Hepatocyte (in vitro differentiated cells): Measurements from ENCODE around the gene BUB1. TPM values are rescaled to one million over a fixed set of nuclear protein-coding genes. Genes with fewer than 3 reads are reported as not detected.

Source experiments
- DNase-seq: peaks from one replicate; pipeline ENCODE4 v3.0.0-alpha.2; 2016; ENCODE audit warnings: low spot score
- H2AFZ ChIP-seq: fragments of 200-600 bp; sonication (generic); 2 replicates; pipeline ENCODE4 v1.6.0; 2016; ENCODE audit warnings: antibody characterized with exemption, mild to moderate bottlenecking
- H3K27ac ChIP-seq: fragments of 200-600 bp; sonication (generic); 2 replicates; pipeline ENCODE4 v1.5.1; 2016; ENCODE audit warnings: mild to moderate bottlenecking
- H3K27me3 ChIP-seq: fragments of 200-600 bp; sonication (generic); 2 replicates; pipeline ENCODE4 v1.6.1; 2016
- H3K36me3 ChIP-seq: fragments of 200-600 bp; sonication (generic); replicated peaks from 2 replicates; pipeline ENCODE4 v1.5.1; 2016; ENCODE audit warnings: low read depth; ENCODE audit not compliant: insufficient read depth
- H3K4me1 ChIP-seq: fragments of 200-600 bp; sonication (generic); 2 replicates; pipeline ENCODE4 v1.5.1; 2016; ENCODE audit warnings: mild to moderate bottlenecking, moderate library complexity; ENCODE audit not compliant: insufficient read depth
- H3K4me2 ChIP-seq: fragments of 200-600 bp; sonication (generic); 2 replicates; pipeline ENCODE4 v1.6.0; 2016
- H3K4me3 ChIP-seq: fragments of 200-600 bp; sonication (generic); 2 replicates; pipeline ENCODE4 v1.5.1; 2016; ENCODE audit warnings: mild to moderate bottlenecking
- H3K79me2 ChIP-seq: fragments of 200-600 bp; sonication (generic); 2 replicates; pipeline ENCODE4 v1.6.0; 2017; ENCODE audit warnings: mild to moderate bottlenecking
- H3K9me2 ChIP-seq: fragments of 200-600 bp; sonication (generic); replicated peaks from 2 replicates; pipeline ENCODE4 v1.6.0; 2017; ENCODE audit warnings: mild to moderate bottlenecking; ENCODE audit not compliant: insufficient read depth
- H3K9me3 ChIP-seq: fragments of 200-600 bp; sonication (generic); 2 replicates; pipeline ENCODE4 v1.5.1; 2016; ENCODE audit warnings: low read depth, mild to moderate bottlenecking
- H4K20me1 ChIP-seq: fragments of 200-600 bp; sonication (generic); 2 replicates; pipeline ENCODE4 v1.6.0; 2016; ENCODE audit warnings: mild to moderate bottlenecking; ENCODE audit not compliant: insufficient read depth, poor library complexity, severe bottlenecking
- CTCF ChIP-seq: fragments of 200-600 bp; sonication (generic); IDR thresholded peaks from 2 replicates; pipeline ENCODE4 v1.5.1; 2016; ENCODE audit warnings: antibody characterized with exemption, mild to moderate bottlenecking; ENCODE audit not compliant: poor library complexity
- EZH2 ChIP-seq: fragments of 200-600 bp; sonication (generic); IDR thresholded peaks from 2 replicates; pipeline ENCODE4 v1.6.1; 2016; ENCODE audit warnings: antibody characterized with exemption, mild to moderate bottlenecking, borderline replicate concordance
- EZH2phosphoT487 ChIP-seq: fragments of 200-600 bp; sonication (generic); IDR thresholded peaks from one replicate; pipeline ENCODE4 v1.6.1; 2018; ENCODE audit warnings: antibody characterized with exemption, mild to moderate bottlenecking, low read depth, moderate library complexity; ENCODE audit not compliant: unreplicated experiment, severe bottlenecking
- WGBS: methylation state at CpG from one replicate; pipeline ENCODE4 v1.1.6; 2016; ENCODE audit warnings: low lambda C conversion rate; ENCODE audit errors: missing lambda C conversion rate; 5-methylcytosine and 5-hydroxymethylcytosine counted together
- polyA plus RNA-seq: library from polyadenylated mRNA; unstranded; fragments of >200 nt; fragmentation: Nextera tagmentation; extraction: Ambion mirVana; gene quantifications from 2 replicates; pipeline ENCODE4 v1.2.1, GENCODE V29; 2016
- total RNA-seq: library from RNA; depleted of rRNA; stranded (reverse); fragments of >200 nt; gene quantifications from 2 replicates; pipeline ENCODE4 v1.2.3, GENCODE V29; 2014

BUB1 gene
- total and polyA plus RNA-seq, 2 experiments from 2014 or later: 5.8 to 12.4 TPM

GRCh38 chr2:110675679-110676078 lies 2.2 kb downstream of the BUB1 start:
- Histone ChIP-seq H3K9me2 (no peaks in the 10 kb centered on the region), H3K27me3 (no peaks in the 10 kb centered on the region), H2AFZ (peak overlapping the region; percentile 19), H3K36me3 (no peaks in the 10 kb centered on the region), H4K20me1 (no peaks in the 10 kb centered on the region), H3K9me3 (no peaks in the 10 kb centered on the region), H3K4me1 (peaks cover 10% of the 10 kb centered on the region), H3K79me2 (peaks cover 20% of the 10 kb centered on the region), H3K27ac (peak overlapping the region; percentile 67), H3K4me3 (no peak overlapping the region), H3K4me2 (peak overlapping the region; percentile 63)
- TF ChIP-seq EZH2phosphoT487 (no peak), CTCF (no peak), EZH2 (no peak)
- 91% methylated on average over 6 of the region's 6 CpGs for WGBS
- DNase-seq: no peak

GRCh38 chr2:110674620-110675555 lies 3.0 kb downstream of the BUB1 start:
- H3K79me2 ChIP-seq: peaks cover 20% of the 10 kb centered on the region
- no peaks in the 10 kb centered on the region for H4K20me1 ChIP-seq
- no peaks in the 10 kb centered on the region for H3K9me2 ChIP-seq
- no peaks in the 10 kb centered on the region for H3K27me3 ChIP-seq
- H2AFZ ChIP-seq: peak overlapping the region; percentile 19
- no peaks in the 10 kb centered on the region for H3K9me3 ChIP-seq
- peak overlapping the region; percentile 63 for H3K4me2 ChIP-seq
- no peaks in the 10 kb centered on the region for H3K36me3 ChIP-seq
- TF ChIP-seq EZH2phosphoT487 (no peak), EZH2 (no peak), CTCF (no peak)
- DNase-seq: peak; percentile 60
- peaks cover 10% of the 10 kb centered on the region for H3K4me1 ChIP-seq
- no peak overlapping the region for H3K4me3 ChIP-seq
- 41% methylated on average over 7 of the region's 7 CpGs for whole genome bisulfite sequencing
- H3K27ac ChIP-seq: peak overlapping the region; percentile 67

GRCh38 chr2:110673201-110673600 lies 4.7 kb downstream of the BUB1 start:
- WGBS: 98% methylated on average over 4 of the region's 4 CpGs
- Histone ChIP-seq H2AFZ (no peak overlapping the region), H3K9me3 (no peaks in the 10 kb centered on the region), H3K4me1 (no peaks in the 10 kb centered on the region), H3K79me2 (peaks cover 20% of the 10 kb centered on the region), H3K9me2 (no peaks in the 10 kb centered on the region), H3K27me3 (no peaks in the 10 kb centered on the region), H3K27ac (no peak overlapping the region), H4K20me1 (no peaks in the 10 kb centered on the region), H3K4me2 (no peak overlapping the region), H3K36me3 (no peaks in the 10 kb centered on the region), H3K4me3 (no peak overlapping the region)
- no peak for TF ChIP-seq EZH2
- no peak for TF ChIP-seq EZH2phosphoT487
- DNase-seq: no peak

- Histone ChIP-seq H3K4me2 (no peak overlapping the region), H2AFZ (no peak overlapping the region), H4K20me1 (no peaks in the 10 kb centered on the region), H3K9me2 (no peaks in the 10 kb centered on the region), H3K9me3 (no peaks in the 10 kb centered on the region), H3K27me3 (no peaks in the 10 kb centered on the region), H3K4me1 (no peaks in the 10 kb centered on the region), H3K36me3 (no peaks in the 10 kb centered on the region), H3K27ac (no peak overlapping the region), H3K4me3 (no peak overlapping the region), H3K79me2 (peaks cover 5% of the 10 kb centered on the region)
- no peak for DNase-seq
- WGBS: 97% methylated on average over 5 of the region's 5 CpGs
- TF ChIP-seq CTCF: no peak
Observed at GRCh38 chr2:110670826-110671225, 7.0 kb downstream of the BUB1 start.
